Cardiac muscle cell (in vitro differentiated cells and primary cell): ENCODE results near the gene JPH4. TPM values are rescaled to one million over a fixed set of nuclear protein-coding genes. Genes with fewer than 3 reads are reported as not detected.

Source experiments
- DNase-seq, 2 donors: peaks; one replicate each; pipeline versions ENCODE4 v3.0.0 to v3.0.0-alpha.2; 2010 to 2017; ENCODE audit warnings: low read depth in 1 of 2, low spot score in 1 of 2
- H3K27ac ChIP-seq: fragments of 200-600 bp; sonication (generic); 2 replicates; pipeline ENCODE4 v1.5.1; 2016
- H3K27me3 ChIP-seq: fragments of 200-600 bp; sonication (generic); 2 replicates; pipeline ENCODE4 v1.6.0; 2016; ENCODE audit warnings: control low read depth
- H3K36me3 ChIP-seq: fragments of 200-600 bp; sonication (generic); 2 replicates; pipeline ENCODE4 v1.5.1; 2016; ENCODE audit warnings: control low read depth
- H3K4me1 ChIP-seq: fragments of 200-600 bp; sonication (generic); 2 replicates; pipeline ENCODE4 v1.8.1; 2017; ENCODE audit warnings: low read depth, mild to moderate bottlenecking, mixed run types
- H3K4me3 ChIP-seq: fragments of 200-600 bp; sonication (generic); 2 replicates; pipeline ENCODE4 v1.5.1; 2016; ENCODE audit warnings: mild to moderate bottlenecking
- H3K9me3 ChIP-seq: fragments of 200-600 bp; sonication (generic); 2 replicates; pipeline ENCODE4 v1.5.1; 2017; ENCODE audit warnings: low read depth, mild to moderate bottlenecking, control low read depth
- polyA plus RNA-seq: library from polyadenylated mRNA; unstranded; fragments of >200 nt; fragmentation: Nextera tagmentation; extraction: Ambion mirVana; gene quantifications from 2 replicates; pipeline ENCODE4 v1.2.1, GENCODE V29; 2016
- total RNA-seq: library from RNA; depleted of rRNA; stranded (reverse); fragments of >200 nt; gene quantifications from 2 replicates; pipeline ENCODE4 v1.2.3, GENCODE V29; 2016
- TF ChIP-seq, protein P1 (sequence below): IDR thresholded peaks from 2 replicates; pipeline ENCODE4 v1.5.1; 2012; ENCODE audit warnings: low read depth, mild to moderate bottlenecking, low read length

Gene JPH4
- total and polyA plus RNA-seq, 2 experiments from 2014 or later = 0.53 to 0.63 TPM

DNA sequence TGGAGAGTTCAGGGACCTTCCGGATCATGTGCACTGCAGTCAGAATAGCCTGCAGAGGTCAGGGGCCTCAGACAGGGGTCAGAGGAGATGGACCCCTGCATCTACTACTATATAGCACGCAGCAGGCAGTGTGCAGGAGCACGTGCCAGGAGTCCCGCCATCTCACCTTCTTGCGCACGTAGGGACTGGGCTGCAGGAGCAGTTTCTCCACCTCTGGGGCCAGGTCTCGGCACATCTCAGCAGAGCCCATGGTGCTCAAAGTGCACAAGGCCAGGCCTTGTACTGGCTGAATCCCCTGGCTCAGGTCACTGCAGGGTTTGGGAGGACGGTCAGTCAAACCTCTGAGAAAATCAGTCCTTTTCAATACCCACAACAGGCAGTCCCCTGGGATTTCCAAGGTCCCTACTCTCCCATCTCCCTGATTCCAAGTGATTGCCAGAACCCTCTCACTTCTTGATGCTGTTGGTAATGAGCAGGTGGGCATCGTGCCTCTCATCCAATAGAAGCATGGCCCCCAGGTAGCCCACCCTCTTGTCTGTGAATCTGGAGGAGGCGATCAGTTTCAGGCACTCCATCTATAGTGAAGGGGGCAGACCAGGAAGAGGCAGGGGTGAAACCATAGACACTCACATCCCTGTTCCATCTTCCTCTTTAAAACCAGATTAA, 12.3 kb downstream of the JPH4 start:
- H3K4me3 ChIP-seq = peak overlapping the region; percentile 48
- H3K4me1 ChIP-seq = peaks cover 14% of the 10 kb centered on the region
- no peak for DNase-seq
- H3K9me3 ChIP-seq = no peaks in the 10 kb centered on the region
- no peak overlapping the region for H3K27ac ChIP-seq
- TF ChIP-seq, protein P1, sequence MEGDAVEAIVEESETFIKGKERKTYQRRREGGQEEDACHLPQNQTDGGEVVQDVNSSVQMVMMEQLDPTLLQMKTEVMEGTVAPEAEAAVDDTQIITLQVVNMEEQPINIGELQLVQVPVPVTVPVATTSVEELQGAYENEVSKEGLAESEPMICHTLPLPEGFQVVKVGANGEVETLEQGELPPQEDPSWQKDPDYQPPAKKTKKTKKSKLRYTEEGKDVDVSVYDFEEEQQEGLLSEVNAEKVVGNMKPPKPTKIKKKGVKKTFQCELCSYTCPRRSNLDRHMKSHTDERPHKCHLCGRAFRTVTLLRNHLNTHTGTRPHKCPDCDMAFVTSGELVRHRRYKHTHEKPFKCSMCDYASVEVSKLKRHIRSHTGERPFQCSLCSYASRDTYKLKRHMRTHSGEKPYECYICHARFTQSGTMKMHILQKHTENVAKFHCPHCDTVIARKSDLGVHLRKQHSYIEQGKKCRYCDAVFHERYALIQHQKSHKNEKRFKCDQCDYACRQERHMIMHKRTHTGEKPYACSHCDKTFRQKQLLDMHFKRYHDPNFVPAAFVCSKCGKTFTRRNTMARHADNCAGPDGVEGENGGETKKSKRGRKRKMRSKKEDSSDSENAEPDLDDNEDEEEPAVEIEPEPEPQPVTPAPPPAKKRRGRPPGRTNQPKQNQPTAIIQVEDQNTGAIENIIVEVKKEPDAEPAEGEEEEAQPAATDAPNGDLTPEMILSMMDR = no peak
- H3K27me3 ChIP-seq = no peaks in the 10 kb centered on the region
- H3K36me3 ChIP-seq = peaks cover 3% of the 10 kb centered on the region

DNA sequence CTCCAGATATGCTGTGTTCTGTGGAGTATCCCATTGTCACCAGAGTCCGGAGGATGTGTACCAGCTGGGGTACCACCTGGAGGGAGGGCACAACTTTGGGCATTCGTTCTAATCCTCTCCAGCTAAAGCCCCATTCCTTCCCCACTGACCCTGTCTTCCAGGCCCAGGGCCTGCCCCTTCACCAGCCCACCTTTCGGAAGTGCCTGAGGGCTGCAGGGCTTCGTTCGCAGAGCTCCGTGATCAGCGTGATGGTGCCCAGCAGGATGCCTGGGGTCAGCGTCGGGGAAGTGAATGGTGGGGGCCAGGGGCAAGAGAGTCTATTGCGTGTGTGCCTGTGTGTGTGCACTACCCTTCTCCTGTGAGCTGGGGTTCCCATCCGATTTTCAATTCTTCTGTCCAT, 13.0 kb downstream of the JPH4 start:
- H3K27me3 ChIP-seq = no peaks in the 10 kb centered on the region
- DNase-seq = no peak
- H3K9me3 ChIP-seq = no peaks in the 10 kb centered on the region
- peaks cover 3% of the 10 kb centered on the region for H3K36me3 ChIP-seq
- H3K27ac ChIP-seq = no peak overlapping the region
- TF ChIP-seq, protein P1 = no peak
- no peak overlapping the region for H3K4me3 ChIP-seq
- peaks cover 14% of the 10 kb centered on the region for H3K4me1 ChIP-seq

DNA sequence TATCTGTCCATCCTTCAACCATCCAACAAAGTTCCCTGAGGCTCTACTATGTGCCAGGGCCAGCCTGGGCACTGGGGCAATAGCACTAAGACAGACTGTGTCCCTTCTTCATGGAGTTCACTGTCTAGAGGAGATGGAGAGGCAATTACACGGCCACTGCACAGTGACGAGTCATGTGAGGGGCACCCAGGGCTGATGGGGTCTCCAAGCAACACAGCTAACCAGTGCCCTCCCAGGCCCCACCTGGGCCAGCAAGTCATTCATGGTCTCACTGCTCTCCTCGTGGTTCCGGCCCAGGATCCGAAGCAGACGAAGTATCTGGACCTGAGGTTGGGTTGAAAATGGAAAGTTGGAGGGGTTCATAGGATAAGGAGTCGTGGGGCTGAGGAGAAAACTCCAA, 13.7 kb downstream of the JPH4 start:
- Histone ChIP-seq H3K4me1 (peaks cover 14% of the 10 kb centered on the region), H3K4me3 (no peak overlapping the region), H3K27me3 (no peaks in the 10 kb centered on the region), H3K9me3 (no peaks in the 10 kb centered on the region), H3K27ac (no peak overlapping the region), H3K36me3 (peaks cover 8% of the 10 kb centered on the region)
- TF ChIP-seq, protein P1 = no peak
- no peak for DNase-seq

DNA sequence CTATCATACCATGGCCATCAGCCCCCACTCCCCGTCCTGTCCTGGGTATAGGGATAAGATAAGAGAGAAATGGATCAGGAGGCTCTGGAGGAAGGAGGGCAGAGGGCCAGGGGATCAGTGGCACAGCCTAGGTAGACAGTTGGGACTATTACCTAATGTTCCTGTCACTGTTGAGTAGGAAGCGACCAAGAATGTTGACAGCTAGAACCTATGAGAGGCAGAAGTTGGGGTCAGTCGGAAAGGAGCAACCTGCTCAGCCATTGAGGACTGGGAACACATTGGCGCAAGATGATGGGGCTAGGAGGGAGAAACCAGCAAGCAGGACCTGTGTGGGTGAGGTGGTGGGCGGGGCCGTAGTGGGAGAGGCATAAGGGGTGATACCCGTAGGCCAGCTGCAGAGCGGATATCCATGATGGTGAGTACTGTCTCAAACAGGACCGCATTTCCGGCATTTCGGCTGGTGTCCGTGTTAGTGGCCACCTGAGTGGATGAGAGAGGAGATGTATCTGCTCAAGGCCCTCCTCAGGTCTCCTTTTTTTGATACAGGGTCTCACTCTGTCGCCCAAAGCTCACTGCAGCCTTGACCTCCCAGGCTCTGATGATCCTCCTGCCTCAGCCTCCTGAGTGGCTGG, 14.3 kb downstream of the JPH4 start:
- H3K4me1 ChIP-seq = peaks cover 14% of the 10 kb centered on the region
- no peak overlapping the region for H3K27ac ChIP-seq
- TF ChIP-seq, protein P1 = no peak
- H3K36me3 ChIP-seq = peaks cover 12% of the 10 kb centered on the region
- H3K27me3 ChIP-seq = no peaks in the 10 kb centered on the region
- no peak overlapping the region for H3K4me3 ChIP-seq
- no peak for DNase-seq
- H3K9me3 ChIP-seq = no peaks in the 10 kb centered on the region

DNA sequence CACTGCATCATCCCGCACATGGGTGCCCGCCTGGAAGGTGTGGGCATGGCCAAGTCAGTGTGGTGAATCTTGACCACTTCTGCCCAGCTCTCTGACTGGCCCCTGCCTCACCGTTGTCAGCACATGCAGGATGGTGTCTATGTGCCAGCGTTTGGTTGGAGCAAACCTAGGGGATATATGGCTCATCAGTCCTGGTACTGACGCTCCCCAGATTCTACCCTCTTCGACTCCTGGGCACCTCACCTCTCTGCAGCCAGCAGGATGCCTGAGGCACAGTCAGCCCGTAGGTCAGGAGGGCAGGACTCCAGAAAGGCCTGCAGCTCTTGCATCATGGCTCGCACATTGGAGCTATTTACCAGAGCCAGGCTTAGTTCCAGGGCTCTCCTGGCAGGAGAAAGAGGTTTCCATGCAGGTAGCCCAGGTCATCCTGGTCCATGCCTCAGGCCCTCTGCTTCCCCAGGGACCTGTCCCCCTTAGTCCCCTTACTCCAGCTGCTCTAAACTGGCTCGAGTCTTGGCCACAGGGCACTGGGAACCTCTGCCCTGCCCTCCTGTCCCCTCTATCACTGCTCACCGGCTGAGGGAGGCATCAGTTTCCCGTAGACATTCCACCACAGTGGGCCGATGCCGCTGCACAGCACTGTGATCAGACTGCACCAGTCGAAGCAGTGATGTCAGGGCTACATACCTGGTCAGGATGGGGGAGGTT, 15.0 kb downstream of the JPH4 start:
- Histone ChIP-seq H3K36me3 (peaks cover 12% of the 10 kb centered on the region), H3K27ac (no peak overlapping the region), H3K27me3 (no peaks in the 10 kb centered on the region), H3K9me3 (no peaks in the 10 kb centered on the region), H3K4me1 (peaks cover 14% of the 10 kb centered on the region), H3K4me3 (no peak overlapping the region)
- TF ChIP-seq, protein P1 = no peak
- no peak for DNase-seq
